Osteoblast (primary cell): ENCODE data around the gene EXOSC1. TPM values are rescaled to one million over a fixed set of nuclear protein-coding genes. Genes with fewer than 3 reads are reported as not detected.
A peak's percentile ranks its signal among the peaks of the same experiment; 100 is the strongest.

Source experiments
- DNase-seq: peaks from one replicate; pipeline ENCODE4 v3.0.0; 2011; ENCODE audit warnings: low spot score, mixed read lengths; ENCODE audit not compliant: insufficient read length; ENCODE audit errors: missing footprints
- H2AFZ ChIP-seq: 2 replicates; pipeline ENCODE4 v1.6.0; 2011; ENCODE audit warnings: mild to moderate bottlenecking, low read length
- H3K27ac ChIP-seq: 2 replicates; pipeline ENCODE4 v1.5.1; 2011; ENCODE audit warnings: mild to moderate bottlenecking, low read depth, low read length, moderate library complexity
- H3K27me3 ChIP-seq: 2 replicates; pipeline ENCODE4 v1.6.0; 2012; ENCODE audit warnings: mild to moderate bottlenecking, control low read depth, inconsistent platforms, low read length, moderate library complexity; ENCODE audit not compliant: insufficient read depth
- H3K36me3 ChIP-seq: 2 replicates; pipeline ENCODE4 v1.5.1; 2011; ENCODE audit warnings: mild to moderate bottlenecking, low read length, control low read depth, moderate library complexity; ENCODE audit not compliant: insufficient read depth
- H3K4me1 ChIP-seq: 2 replicates; pipeline ENCODE4 v1.5.1; 2011; ENCODE audit warnings: mild to moderate bottlenecking, low read length, control low read depth, moderate library complexity; ENCODE audit not compliant: insufficient read depth
- H3K4me2 ChIP-seq: 2 replicates; pipeline ENCODE4 v1.6.0; 2011; ENCODE audit warnings: mild to moderate bottlenecking, low read length; ENCODE audit not compliant: insufficient read depth
- H3K4me3 ChIP-seq: fragments of 200-600 bp; sonication (generic); 3 replicates; pipeline ENCODE4 v1.5.1; 2012; ENCODE audit warnings: mild to moderate bottlenecking, low read length, inconsistent platforms; ENCODE audit not compliant: insufficient read depth
- H3K79me2 ChIP-seq: 2 replicates; pipeline ENCODE4 v1.6.0; 2012; ENCODE audit warnings: mild to moderate bottlenecking, low read length, control low read depth, inconsistent platforms; ENCODE audit not compliant: insufficient read depth
- H3K9me3 ChIP-seq: 2 replicates; pipeline ENCODE4 v1.5.1; 2011; ENCODE audit warnings: low read depth, low read length, control low read depth
- H4K20me1 ChIP-seq: 2 replicates; pipeline ENCODE4 v1.6.0; 2012; ENCODE audit warnings: mild to moderate bottlenecking, low read length, control low read depth; ENCODE audit not compliant: insufficient read depth
- CTCF ChIP-seq: IDR thresholded peaks from 2 replicates; pipeline ENCODE4 v1.5.1; 2011; ENCODE audit warnings: mild to moderate bottlenecking, low read depth, low read length, moderate library complexity; ENCODE audit errors: extremely low read depth
- total RNA-seq: library from RNA; depleted of rRNA; stranded (reverse); fragments of >200 nt; gene quantifications from 2 replicates; pipeline ENCODE4 v1.2.3, GENCODE V29; 2012

Gene EXOSC1
- 40.2 and 47.4 TPM in 2 replicates for total RNA-seq

- Histone ChIP-seq H3K27me3 (no peaks in the 10 kb centered on the region), H3K27ac (peak within 1 kb of the TSS; percentile 77), H4K20me1 (peaks cover 24% of the 10 kb centered on the region), H3K79me2 (peaks cover 72% of the 10 kb centered on the region), H3K4me2 (peak within 1 kb of the TSS; percentile 94), H3K4me1 (peaks cover 23% of the 10 kb centered on the region), H2AFZ (peak within 1 kb of the TSS; percentile 97), H3K9me3 (no peaks in the 10 kb centered on the region), H3K4me3 (peak within 1 kb of the TSS; percentile 100), H3K36me3 (peaks cover 12% of the 10 kb centered on the region)
- no peak for TF ChIP-seq CTCF
- DNase-seq: peak; percentile 99
Measured at GRCh38 chr10:97445722-97446639, at the start of gene EXOSC1, which contains the start of gene ZDHHC16. TSS of gene EXOSC1 (minus strand) at chr10:97446006. CDS start at chr10:97445985, 21 bp downstream. TSS of gene ZDHHC16 (plus strand) at chr10:97446175. CDS start at chr10:97451676, 5,501 bp downstream.

- peak overlapping the region; percentile 32 for H3K27ac ChIP-seq
- H4K20me1 ChIP-seq: peaks cover 27% of the 10 kb centered on the region
- no peak overlapping the region for H2AFZ ChIP-seq
- DNase-seq: peak; percentile 69
- H3K36me3 ChIP-seq: no peaks in the 10 kb centered on the region
- peaks cover 31% of the 10 kb centered on the region for H3K4me1 ChIP-seq
- H3K9me3 ChIP-seq: no peaks in the 10 kb centered on the region
- H3K79me2 ChIP-seq: peaks cover 84% of the 10 kb centered on the region
- no peak for TF ChIP-seq CTCF
- H3K4me3 ChIP-seq: no peak overlapping the region
- peak overlapping the region; percentile 19 for H3K4me2 ChIP-seq
- H3K27me3 ChIP-seq: no peaks in the 10 kb centered on the region
Measured at GRCh38 chr10:97494863-97495506, 49.2 kb upstream of the EXOSC1 start.

GRCh38 chr10:97494151-97494550, 48.3 kb upstream of the EXOSC1 start:
- TF ChIP-seq CTCF: no peak
- Histone ChIP-seq H3K79me2 (peaks cover 89% of the 10 kb centered on the region), H3K27me3 (no peaks in the 10 kb centered on the region), H3K4me1 (peaks cover 36% of the 10 kb centered on the region), H3K4me2 (no peak overlapping the region), H4K20me1 (peaks cover 29% of the 10 kb centered on the region), H2AFZ (no peak overlapping the region), H3K27ac (no peak overlapping the region), H3K36me3 (no peaks in the 10 kb centered on the region), H3K4me3 (no peak overlapping the region), H3K9me3 (no peaks in the 10 kb centered on the region)
- no peak for DNase-seq

- no peak overlapping the region for H3K4me2 ChIP-seq
- TF ChIP-seq CTCF: no peak
- H3K4me3 ChIP-seq: no peak overlapping the region
- H3K4me1 ChIP-seq: peaks cover 25% of the 10 kb centered on the region
- no peaks in the 10 kb centered on the region for H3K27me3 ChIP-seq
- H3K36me3 ChIP-seq: peaks cover 1% of the 10 kb centered on the region
- H3K27ac ChIP-seq: peak overlapping the region; percentile 42
- H3K9me3 ChIP-seq: no peaks in the 10 kb centered on the region
- H4K20me1 ChIP-seq: peaks cover 37% of the 10 kb centered on the region
- peaks cover 94% of the 10 kb centered on the region for H3K79me2 ChIP-seq
- no peak overlapping the region for H2AFZ ChIP-seq
- DNase-seq: no peak
Measured at GRCh38 chr10:97490592-97490991, 44.8 kb upstream of the EXOSC1 start.
